HG03103 (cell line): ENCODE data around the gene RTKN2.

Source experiments
- ATAC-seq: cut with Tn5 transposase; IDR thresholded peaks from one replicate; pipeline ENCODE4 v1.9.1; 2021; ENCODE audit warnings: low read depth; ENCODE audit not compliant: unreplicated experiment

Gene RTKN2

GRCh38 chr10:62182171-62182570 is 86.5 kb downstream of the RTKN2 start:
- no peak for ATAC-seq

GRCh38 chr10:62180677-62181076 is 88.0 kb downstream of the RTKN2 start:
- ATAC-seq: no peak

GRCh38 chr10:62178568-62178967 is 90.1 kb downstream of the RTKN2 start:
- no peak for ATAC-seq

- ATAC-seq: no peak
These were observed 91.5 kb downstream of the RTKN2 start for GRCh38 chr10:62177111-62177510.

GRCh38 chr10:62175251-62175650 is 93.4 kb downstream of the RTKN2 start:
- ATAC-seq: no peak

- no peak for ATAC-seq
These were observed 96.2 kb downstream of the RTKN2 start for GRCh38 chr10:62172465-62172864.

- no peak for ATAC-seq
These were observed 96.9 kb downstream of the RTKN2 start for GRCh38 chr10:62171791-62172190.

GRCh38 chr10:62170732-62171131 is 97.9 kb downstream of the RTKN2 start:
- no peak for ATAC-seq

- peak; percentile 99 for ATAC-seq
These were observed 102.1 kb downstream of the RTKN2 start for GRCh38 chr10:62166331-62167131.

GRCh38 chr10:62165803-62166202 is 102.8 kb downstream of the RTKN2 start:
- ATAC-seq: no peak

- no peak for ATAC-seq
These were observed 105.6 kb downstream of the RTKN2 start for GRCh38 chr10:62163024-62163423.

- no peak for ATAC-seq
These were observed 106.2 kb downstream of the RTKN2 start for GRCh38 chr10:62162261-62162981.

GRCh38 chr10:62159351-62159750 is 109.3 kb downstream of the RTKN2 start:
- ATAC-seq: no peak

- no peak for ATAC-seq
These were observed 111.0 kb downstream of the RTKN2 start for GRCh38 chr10:62157601-62158000.

GRCh38 chr10:62155054-62155680 is 113.5 kb downstream of the RTKN2 start:
- no peak for ATAC-seq

- ATAC-seq: no peak
These were observed 114.4 kb downstream of the RTKN2 start for GRCh38 chr10:62154231-62154630.

- ATAC-seq: no peak
These were observed 115.5 kb downstream of the RTKN2 start for GRCh38 chr10:62153191-62153590.

GRCh38 chr10:62149621-62150020 is 119.0 kb downstream of the RTKN2 start:
- no peak for ATAC-seq

- ATAC-seq: no peak
These were observed 120.5 kb downstream of the RTKN2 start for GRCh38 chr10:62148155-62148554.

GRCh38 chr10:62147425-62147824 is 121.2 kb downstream of the RTKN2 start:
- no peak for ATAC-seq

GRCh38 chr10:62136931-62137330 is 131.7 kb downstream of the RTKN2 start:
- ATAC-seq: no peak
